ENCODE measurements around the gene FOXN4.

Gene FOXN4

DNA sequence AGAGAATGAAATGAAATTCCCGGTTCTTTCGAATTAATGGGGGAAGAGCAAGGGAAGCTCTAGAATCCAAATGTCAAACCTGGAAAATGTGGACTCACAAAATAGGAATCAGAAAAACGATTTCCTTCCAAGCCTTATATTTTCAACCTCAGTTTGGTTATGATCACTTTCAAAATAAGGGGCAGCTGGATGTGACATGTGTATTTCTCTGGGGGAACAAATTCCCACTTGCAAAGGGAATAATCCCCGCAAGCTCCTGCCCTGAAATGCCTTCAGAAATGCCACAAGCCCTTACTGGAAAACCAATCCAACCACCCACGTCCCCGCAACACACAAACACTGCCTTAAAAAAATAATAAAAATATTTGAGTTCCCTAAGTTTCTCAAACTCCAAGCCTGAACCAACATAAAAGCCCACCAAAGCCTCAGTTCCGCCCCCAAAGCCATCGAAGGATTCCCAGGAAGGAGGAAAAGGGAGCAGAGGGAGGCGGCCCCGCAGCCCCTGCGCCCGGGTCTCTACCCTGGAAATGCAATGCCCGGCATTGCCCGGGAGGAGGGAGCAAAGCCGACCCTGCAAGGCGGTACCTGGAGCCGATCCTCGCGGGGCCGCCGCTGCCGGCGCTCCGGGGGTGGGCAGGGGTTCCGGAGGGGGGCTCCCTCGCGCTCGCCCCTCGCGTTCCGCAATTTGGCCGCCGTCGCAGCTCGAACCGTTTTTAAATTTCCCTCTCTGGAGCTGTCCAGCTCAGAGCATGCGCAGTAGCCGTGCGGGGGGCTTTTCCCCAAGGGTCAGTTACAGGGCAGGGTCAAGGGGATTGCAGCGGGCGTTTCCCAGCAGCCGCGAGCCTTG is at the start of gene FOXN4:
Gene FOXN4, minus strand, starts transcription at position 751 of the 847 bp plus-strand sequence. CDS start 963 bp downstream, outside the sequence.
- H2AFZ ChIP-seq (ENCODE audit: low read depth), result peak within 1 kb of the TSS; percentile 78
- H3K4me1 ChIP-seq (ENCODE audit: low read depth, poor library complexity, severe bottlenecking), result peaks cover 9% of the 10 kb centered on the region
- H4K20me1 ChIP-seq (ENCODE audit: insufficient read depth), result no peaks in the 10 kb centered on the region
- H3K79me2 ChIP-seq (ENCODE audit: insufficient read depth, low read depth), result no peaks in the 10 kb centered on the region
- H3K4me2 ChIP-seq, result peak within 1 kb of the TSS; percentile 76
- no peaks in the 10 kb centered on the region for H3K36me3 ChIP-seq (ENCODE audit: insufficient read depth)
- no peak for TF ChIP-seq CTCF (conservative IDR thresholded peaks at IDR 0.05; ENCODE audit: low read depth, low read length)
- no peak within 1 kb of the TSS for H3K4me3 ChIP-seq (IDR thresholded peaks at IDR 0.05; ENCODE audit: insufficient read depth, low read depth, low read length)
- no peaks in the 10 kb centered on the region; the same call in 1 of the 2 replicates for H3K27me3 ChIP-seq (ENCODE audit: insufficient read depth, low read depth)
- peak within 1 kb of the TSS; percentile 50 for H3K27ac ChIP-seq
- peak within 1 kb of the TSS; percentile 61; the same call in 1 of the 2 replicates for H3K9ac ChIP-seq

DNA sequence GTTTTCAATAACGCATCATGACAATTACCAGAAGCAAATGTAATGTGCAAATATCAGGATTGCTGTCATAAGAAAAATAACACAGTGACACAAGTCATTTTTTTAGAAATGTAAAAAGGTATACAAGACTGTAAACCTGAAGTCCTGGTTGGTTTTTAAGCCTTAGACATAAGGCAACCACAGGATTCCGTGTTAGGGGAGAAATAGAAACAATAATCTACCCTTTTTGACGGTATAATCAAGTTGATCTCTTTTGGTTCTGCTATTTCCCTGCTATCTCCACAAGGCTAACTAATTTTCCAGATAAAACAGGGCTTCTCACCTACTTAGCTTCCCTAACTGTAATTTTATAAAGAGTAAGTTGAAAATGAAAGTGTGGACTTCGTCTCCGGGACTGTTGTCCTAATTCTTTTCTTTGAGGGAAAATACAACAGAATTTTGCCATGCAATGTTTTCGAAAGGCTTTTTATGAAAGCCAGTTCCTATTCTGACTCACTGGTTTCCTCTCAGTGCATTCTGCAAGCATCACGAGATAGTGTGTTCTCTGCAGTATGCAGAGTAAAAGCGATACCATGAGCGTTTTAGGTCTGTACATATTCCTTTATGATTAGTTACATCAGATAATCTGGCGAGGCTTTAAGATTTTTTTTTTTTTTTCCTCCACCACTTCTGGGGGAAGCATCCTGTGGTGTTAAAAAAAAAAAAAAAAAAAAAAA is 49.2 kb upstream of the FOXN4 start:
- Histone ChIP-seq H3K27me3 (ENCODE audit: insufficient read depth, low read depth) (no peaks in the 10 kb centered on the region), H3K4me2 (peak overlapping the region; percentile 29; the same call in 1 of the 2 replicates), H3K27ac (peak overlapping the region; percentile 17; the same call in 1 of the 2 replicates), H3K4me3 (IDR thresholded peaks at IDR 0.05; ENCODE audit: insufficient read depth, low read depth, low read length) (no peak overlapping the region), H3K4me1 (ENCODE audit: low read depth, poor library complexity, severe bottlenecking) (peaks cover 20% of the 10 kb centered on the region), H3K9ac (no peak overlapping the region), H3K79me2 (ENCODE audit: insufficient read depth, low read depth) (no peaks in the 10 kb centered on the region), H3K36me3 (ENCODE audit: insufficient read depth) (no peaks in the 10 kb centered on the region), H4K20me1 (ENCODE audit: insufficient read depth) (no peaks in the 10 kb centered on the region), H2AFZ (ENCODE audit: low read depth) (0 out of 2 replicates have a peak overlapping the region, but pooled peaks have one; percentile 22)
- no peak for TF ChIP-seq CTCF (conservative IDR thresholded peaks at IDR 0.05; ENCODE audit: low read depth, low read length)

GRCh38 chr12:109357032-109357431 is 47.9 kb upstream of the FOXN4 start:
- H3K36me3 ChIP-seq (ENCODE audit: insufficient read depth), result no peaks in the 10 kb centered on the region
- TF ChIP-seq CTCF (conservative IDR thresholded peaks at IDR 0.05; ENCODE audit: low read depth, low read length), result no peak
- no peaks in the 10 kb centered on the region for H3K27me3 ChIP-seq (ENCODE audit: insufficient read depth, low read depth)
- H3K79me2 ChIP-seq (ENCODE audit: insufficient read depth, low read depth), result no peaks in the 10 kb centered on the region
- no peak overlapping the region for H3K27ac ChIP-seq
- no peak overlapping the region for H3K4me2 ChIP-seq
- H3K4me3 ChIP-seq (IDR thresholded peaks at IDR 0.05; ENCODE audit: insufficient read depth, low read depth, low read length), result no peak overlapping the region
- no peaks in the 10 kb centered on the region for H4K20me1 ChIP-seq (ENCODE audit: insufficient read depth)
- no peak overlapping the region for H2AFZ ChIP-seq (ENCODE audit: low read depth)
- H3K4me1 ChIP-seq (ENCODE audit: low read depth, poor library complexity, severe bottlenecking), result peaks cover 20% of the 10 kb centered on the region
- no peak overlapping the region for H3K9ac ChIP-seq

DNA sequence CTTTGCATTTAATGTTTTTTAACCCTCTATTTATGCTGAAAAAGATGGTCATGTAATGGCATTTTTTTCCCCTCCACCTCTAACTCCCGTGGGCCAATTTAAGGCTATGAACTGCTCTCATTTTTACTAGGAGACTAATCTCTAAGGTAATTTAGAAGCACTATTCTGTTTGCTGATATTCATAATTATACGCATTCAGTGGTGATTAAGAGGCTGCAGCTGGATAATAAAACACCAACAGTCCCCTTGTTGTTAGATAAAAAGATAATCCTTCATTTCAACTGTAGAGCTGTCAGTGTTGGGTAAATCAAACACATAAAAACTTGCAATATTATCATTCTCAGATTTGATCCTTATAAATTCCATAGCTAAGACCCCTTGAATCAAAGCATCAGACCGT is 47.5 kb upstream of the FOXN4 start:
- H2AFZ ChIP-seq (ENCODE audit: low read depth), result no peak overlapping the region
- no peak overlapping the region for H3K4me3 ChIP-seq (IDR thresholded peaks at IDR 0.05; ENCODE audit: insufficient read depth, low read depth, low read length)
- no peak overlapping the region for H3K4me2 ChIP-seq
- H3K79me2 ChIP-seq (ENCODE audit: insufficient read depth, low read depth), result no peaks in the 10 kb centered on the region
- H3K9ac ChIP-seq, result no peak overlapping the region
- H3K27ac ChIP-seq, result no peak overlapping the region
- H3K36me3 ChIP-seq (ENCODE audit: insufficient read depth), result no peaks in the 10 kb centered on the region
- H4K20me1 ChIP-seq (ENCODE audit: insufficient read depth), result no peaks in the 10 kb centered on the region
- no peak for TF ChIP-seq CTCF (conservative IDR thresholded peaks at IDR 0.05; ENCODE audit: low read depth, low read length)
- H3K27me3 ChIP-seq (ENCODE audit: insufficient read depth, low read depth), result no peaks in the 10 kb centered on the region
- peaks cover 20% of the 10 kb centered on the region for H3K4me1 ChIP-seq (ENCODE audit: low read depth, poor library complexity, severe bottlenecking)
